OCI-LY1 (cell line): Measurements from ENCODE around the gene ANAPC2.

Experiments used
- H2AFZ ChIP-seq: fragments of 200-600 bp; sonication (generic), shearing (Covaris generic); 2 replicates; pipeline ENCODE4 v1.6.0; 2014; ENCODE audit warnings: antibody characterized with exemption, mild to moderate bottlenecking, low read length
- H3F3A ChIP-seq: fragments of 200-600 bp; sonication (generic), shearing (Covaris generic); 2 replicates; pipeline ENCODE4 v1.6.0; 2014; ENCODE audit warnings: mild to moderate bottlenecking, antibody characterized with exemption, low read length, moderate library complexity; ENCODE audit not compliant: insufficient read depth
- H3K27ac ChIP-seq: fragments of 200-600 bp; sonication (generic); 2 replicates; pipeline ENCODE4 v1.5.1; 2014; ENCODE audit warnings: low read length, mixed run types, mild to moderate bottlenecking, low read depth; ENCODE audit not compliant: poor library complexity, severe bottlenecking
- H3K27me3 ChIP-seq: fragments of 200-600 bp; sonication (generic); 2 replicates; pipeline ENCODE4 v1.6.0; 2014; ENCODE audit warnings: antibody characterized with exemption, mild to moderate bottlenecking, low read length, moderate library complexity; ENCODE audit not compliant: insufficient read depth
- H3K36me3 ChIP-seq: fragments of 200-600 bp; sonication (generic); 2 replicates; pipeline ENCODE4 v1.6.1; 2014; ENCODE audit warnings: mild to moderate bottlenecking, antibody characterized with exemption, low read length, moderate library complexity, mixed read lengths; ENCODE audit not compliant: insufficient read depth
- H3K4me1 ChIP-seq: fragments of 200-600 bp; sonication (generic); 2 replicates; pipeline ENCODE4 v1.5.1; 2014; ENCODE audit warnings: mild to moderate bottlenecking, low read length, moderate library complexity; ENCODE audit not compliant: insufficient read depth, severe bottlenecking
- H3K4me2 ChIP-seq: fragments of 200-600 bp; sonication (generic), shearing (Covaris generic); 2 replicates; pipeline ENCODE4 v1.6.1; 2014; ENCODE audit warnings: low read length
- H3K4me3 ChIP-seq: fragments of 200-600 bp; sonication (generic); 2 replicates; pipeline ENCODE4 v1.5.1; 2014; ENCODE audit warnings: low read length, low read depth, mild to moderate bottlenecking, mixed read lengths; ENCODE audit not compliant: poor library complexity, severe bottlenecking
- H3K79me2 ChIP-seq: fragments of 200-600 bp; shearing (Covaris generic); 2 replicates; pipeline ENCODE4 v1.6.1; 2016; ENCODE audit warnings: mixed run types, low read length, mixed read lengths; ENCODE audit not compliant: insufficient read depth
- H3K9ac ChIP-seq: fragments of 200-600 bp; sonication (generic), shearing (Covaris generic); 2 replicates; pipeline ENCODE4 v1.6.1; 2014; ENCODE audit warnings: mild to moderate bottlenecking, low read length, mixed read lengths
- H3K9me2 ChIP-seq: fragments of 200-600 bp; sonication (generic), shearing (Covaris generic); 2 replicates; pipeline ENCODE4 v1.6.1; 2014; ENCODE audit warnings: low read depth, mild to moderate bottlenecking, low read length, mixed read lengths
- H3K9me3 ChIP-seq: fragments of 200-600 bp; shearing (Covaris generic); 2 replicates; pipeline ENCODE4 v1.6.1; 2014; ENCODE audit warnings: low read length, mixed read lengths
- H4K20me1 ChIP-seq: fragments of 200-600 bp; sonication (generic), shearing (Covaris generic); 2 replicates; pipeline ENCODE4 v1.6.0; 2016; ENCODE audit warnings: mild to moderate bottlenecking, low read length; ENCODE audit not compliant: insufficient read depth
- CTCF ChIP-seq: fragments of 200-600 bp; sonication (generic), shearing (Covaris generic); IDR thresholded peaks from 2 replicates; pipeline ENCODE4 v1.5.1; 2017; ENCODE audit warnings: mild to moderate bottlenecking, antibody characterized with exemption, low read length, moderate library complexity, mixed read lengths
- EZH2 ChIP-seq: fragments of 200-600 bp; sonication (generic), shearing (Covaris generic); IDR thresholded peaks from 2 replicates; pipeline ENCODE4 v1.8.0; 2017; ENCODE audit warnings: borderline replicate concordance, mixed run types, mild to moderate bottlenecking, antibody characterized with exemption, low read length, moderate library complexity, mixed read lengths

Gene ANAPC2

GRCh38 chr9:137156567-137157375, 31.6 kb downstream of the ANAPC2 start:
- no peak overlapping the region for H2AFZ ChIP-seq
- H3F3A ChIP-seq: no peaks in the 10 kb centered on the region
- peak overlapping the region; percentile 61; the same call in 1 of the 2 replicates for H3K4me2 ChIP-seq
- no peaks in the 10 kb centered on the region for H3K9me2 ChIP-seq
- no peaks in the 10 kb centered on the region for H3K9me3 ChIP-seq
- TF ChIP-seq CTCF: no peak
- no peak for TF ChIP-seq EZH2
- H4K20me1 ChIP-seq: no peaks in the 10 kb centered on the region
- peak overlapping the region; percentile 50 for H3K4me3 ChIP-seq
- H3K27me3 ChIP-seq: peaks cover 23% of the 10 kb centered on the region
- H3K4me1 ChIP-seq: peaks cover 7% of the 10 kb centered on the region
- H3K79me2 ChIP-seq: no peaks in the 10 kb centered on the region
- no peak overlapping the region for H3K9ac ChIP-seq
- no peaks in the 10 kb centered on the region for H3K36me3 ChIP-seq
- no peak overlapping the region for H3K27ac ChIP-seq

DNA sequence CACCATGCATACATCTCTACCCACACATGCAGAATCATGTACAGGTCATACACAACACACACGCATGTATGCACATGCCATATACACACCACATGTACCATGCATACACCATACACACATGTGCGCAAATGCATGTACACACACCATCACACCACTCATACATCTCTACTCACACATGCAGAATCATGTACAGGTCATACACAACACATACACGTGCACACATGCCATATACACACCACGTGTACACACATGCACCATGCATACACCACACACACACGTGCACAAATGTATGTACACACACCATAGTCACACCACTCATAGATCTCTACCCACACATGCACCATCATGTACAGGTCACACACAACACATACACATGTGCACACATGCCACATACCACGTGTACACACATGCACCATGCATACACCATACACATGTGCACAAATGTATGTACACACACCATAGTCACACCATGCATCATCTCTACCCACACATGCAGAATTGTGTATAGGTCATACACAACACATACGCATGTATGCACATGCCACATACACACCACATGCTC, 35.4 kb downstream of the ANAPC2 start:
- Histone ChIP-seq H3F3A (peaks cover 6% of the 10 kb centered on the region), H4K20me1 (no peaks in the 10 kb centered on the region), H3K27me3 (0 out of 2 replicates have a peak, but pooled peaks cover 7% of the 10 kb centered on the region), H3K9me3 (no peaks in the 10 kb centered on the region), H3K36me3 (no peaks in the 10 kb centered on the region), H3K4me3 (no peak overlapping the region), H2AFZ (no peak overlapping the region), H3K4me2 (no peak overlapping the region), H3K4me1 (peaks cover 4% of the 10 kb centered on the region), H3K27ac (no peak overlapping the region), H3K79me2 (no peaks in the 10 kb centered on the region), H3K9ac (no peak overlapping the region), H3K9me2 (no peaks in the 10 kb centered on the region)
- no peak for TF ChIP-seq EZH2
- no peak for TF ChIP-seq CTCF

- no peaks in the 10 kb centered on the region for H4K20me1 ChIP-seq
- H3K4me1 ChIP-seq: no peaks in the 10 kb centered on the region
- no peaks in the 10 kb centered on the region for H3K79me2 ChIP-seq
- no peak overlapping the region for H3K4me3 ChIP-seq
- H3K9ac ChIP-seq: no peak overlapping the region
- TF ChIP-seq CTCF: no peak
- TF ChIP-seq EZH2: no peak
- no peak overlapping the region for H2AFZ ChIP-seq
- no peaks in the 10 kb centered on the region for H3K9me2 ChIP-seq
- peak overlapping the region; percentile 29 for H3K27ac ChIP-seq
- no peaks in the 10 kb centered on the region for H3K36me3 ChIP-seq
- no peaks in the 10 kb centered on the region for H3K9me3 ChIP-seq
- H3K27me3 ChIP-seq: no peaks in the 10 kb centered on the region
- peaks cover 6% of the 10 kb centered on the region for H3F3A ChIP-seq
- H3K4me2 ChIP-seq: no peak overlapping the region
These were observed 37.5 kb downstream of the ANAPC2 start for GRCh38 chr9:137150617-137151457.
